Smooth muscle cell of trachea (primary cell): ENCODE results near the gene FCF1. TPM values are rescaled to one million over a fixed set of nuclear protein-coding genes. Genes with fewer than 3 reads are reported as not detected.

Experiments
- total RNA-seq: library from RNA; depleted of rRNA; stranded (reverse); fragments of >200 nt; gene quantifications from 2 replicates; pipeline ENCODE4 v1.2.1, GENCODE V29; 2014

The FCF1 gene
- total RNA-seq, result 30.6 and 58.2 TPM in 2 replicates

DNA sequence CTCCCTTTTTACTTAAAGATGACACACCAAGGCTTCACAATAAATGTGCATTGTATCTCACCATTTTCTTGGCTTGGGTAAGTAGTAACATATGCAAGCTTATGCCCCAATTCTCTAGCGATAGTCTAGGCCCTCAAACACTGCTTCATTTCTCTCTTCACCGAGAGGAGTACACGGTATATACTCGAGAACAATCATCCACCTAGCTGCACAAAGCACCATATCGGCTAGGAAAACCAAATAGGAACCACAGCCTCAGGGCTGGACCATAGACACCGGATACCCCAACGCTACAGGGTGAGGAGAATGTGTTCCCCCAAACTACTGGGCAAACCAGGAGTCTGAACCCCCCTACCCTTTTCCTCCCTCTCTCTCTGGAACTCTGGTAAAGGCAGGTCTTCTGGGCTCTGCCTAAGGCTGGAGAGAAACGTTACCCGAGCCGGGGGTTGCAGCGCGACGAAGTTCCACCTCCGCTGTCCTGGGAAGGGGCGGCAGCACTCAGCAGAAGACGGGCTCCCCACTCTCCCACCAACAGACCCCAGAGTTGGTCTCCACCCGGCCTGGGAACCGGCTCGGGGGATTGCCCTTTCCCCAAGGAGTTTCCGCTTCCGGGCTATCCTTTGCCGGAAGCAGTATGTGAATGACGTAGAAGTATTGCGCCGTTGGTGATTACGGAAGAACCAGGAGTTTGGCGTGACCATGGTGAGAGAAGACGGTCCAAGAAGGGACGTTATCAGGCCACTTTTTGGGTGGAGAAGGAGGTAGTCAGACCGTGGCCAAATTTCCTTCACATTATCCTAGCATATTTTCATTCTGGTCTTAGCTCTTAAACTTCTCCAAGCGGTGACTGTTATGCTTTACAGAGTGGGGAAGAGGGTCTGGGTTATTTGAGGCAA is at the start of gene FCF1, which contains the start of gene AREL1:
FCF1 (plus strand) TSS at position 646 of the 896 bp plus-strand sequence; CDS start at position 700, 54 bp downstream.
AREL1 (minus strand) TSS at position 582 of the 896 bp plus-strand sequence. CDS start 27,465 bp downstream, outside the sequence.

GRCh38 chr14:74762917-74763802 is 50.2 kb downstream of the FCF1 start, which contains the start of gene YLPM1:
Gene YLPM1, plus strand, starts transcription at chr14:74763316. Its CDS starts 174 bp downstream, at chr14:74763490.

Other genes starting within 250 kb of the FCF1 start
- 172 and 208 TPM in 2 replicates for gene NPC2, start 219.8 kb upstream of the FCF1 start, total RNA-seq
- 23.1 and 29.1 TPM in 2 replicates for gene ISCA2, start 219.4 kb upstream of the FCF1 start, total RNA-seq
- 165 and 248 TPM in 2 replicates for gene LTBP2, start 100.9 kb upstream of the FCF1 start, total RNA-seq
- gene AREL1, start 64 bp upstream of the FCF1 start, total RNA-seq, result 24.9 and 25.8 TPM in 2 replicates
- 31.9 and 45.7 TPM in 2 replicates for gene YLPM1, start 50.2 kb downstream of the FCF1 start, total RNA-seq
- not detected in 2 replicates for gene PROX2, start 163.0 kb downstream of the FCF1 start, total RNA-seq
- gene DLST, start 168.8 kb downstream of the FCF1 start, total RNA-seq, result 126 and 127 TPM in 2 replicates
- 1.0 and 1.2 TPM in 2 replicates for gene RPS6KL1, start 210.1 kb downstream of the FCF1 start, total RNA-seq
- gene PGF, start 242.5 kb downstream of the FCF1 start, total RNA-seq, result 14.8 and 22.5 TPM in 2 replicates